Liver (tissue), 9 donors: ENCODE measurements around the gene HNRNPDL. TPM values are rescaled to one million over a fixed set of nuclear protein-coding genes. Genes with fewer than 3 reads are reported as not detected.

Source experiments
- DNase-seq: peaks from one replicate; pipeline ENCODE4 v3.0.0-alpha.2; 2017; ENCODE audit warnings: low spot score
- H3K27ac ChIP-seq, 2 donors: one replicate each; pipeline ENCODE4 v1.7.0; 2013; ENCODE audit warnings: inconsistent platforms in 2 of 2, low read length in 2 of 2, control low read depth in 1 of 2, low read depth in 1 of 2, mild to moderate bottlenecking in 1 of 2
- H3K27me3 ChIP-seq, 4 donors: one replicate each; pipeline versions ENCODE4 v1.6.1 to v1.7.0; 2013; ENCODE audit warnings: low read length in 3 of 4, inconsistent platforms in 1 of 4, mild to moderate bottlenecking in 1 of 4, moderate library complexity in 1 of 4; ENCODE audit not compliant: control insufficient read depth in 4 of 4, insufficient read depth in 4 of 4
- H3K36me3 ChIP-seq, 4 donors: one replicate each; pipeline versions ENCODE4 v1.6.1 to v1.7.0; 2013; ENCODE audit warnings: low read length in 3 of 4, mild to moderate bottlenecking in 3 of 4, low read depth in 1 of 4, moderate library complexity in 1 of 4; ENCODE audit not compliant: control insufficient read depth in 4 of 4, insufficient read depth in 3 of 4
- H3K4me1 ChIP-seq, 4 donors: one replicate each; pipeline versions ENCODE4 v1.6.1 to v1.7.0; 2013; ENCODE audit warnings: low read length in 3 of 4, mild to moderate bottlenecking in 3 of 4, moderate library complexity in 1 of 4; ENCODE audit not compliant: control insufficient read depth in 4 of 4, insufficient read depth in 4 of 4
- H3K4me3 ChIP-seq, 3 donors: one replicate each; pipeline versions ENCODE4 v1.6.1 to v1.7.0; 2013; ENCODE audit warnings: low read length in 3 of 3, control low read depth in 1 of 3, low read depth in 1 of 3, mild to moderate bottlenecking in 1 of 3
- H3K9ac ChIP-seq, 2 donors: one replicate each; pipeline ENCODE4 v1.7.0; 2013; ENCODE audit warnings: low read length in 2 of 2, mild to moderate bottlenecking in 2 of 2, moderate library complexity in 2 of 2, control low read depth in 1 of 2, low read depth in 1 of 2
- H3K9me3 ChIP-seq, 4 donors: one replicate each; pipeline versions ENCODE4 v1.6.1 to v1.7.0; 2013; ENCODE audit warnings: low read length in 3 of 4; ENCODE audit not compliant: control insufficient read depth in 4 of 4
- EGR1 ChIP-seq, 2 donors: IDR thresholded peaks; 2 replicates each; pipeline ENCODE4 v1.6.1; 2016 to 2018; ENCODE audit warnings: antibody characterized with exemption in 2 of 2, low read depth in 2 of 2
- FOXA1 ChIP-seq: IDR thresholded peaks from 2 replicates; pipeline ENCODE4 v1.6.1; 2016; ENCODE audit warnings: antibody characterized with exemption
- FOXA2 ChIP-seq: IDR thresholded peaks from 2 replicates; pipeline ENCODE4 v1.6.1; 2016; ENCODE audit warnings: antibody characterized with exemption
- GABPA ChIP-seq, 2 donors: IDR thresholded peaks in 1 of 2; conservative IDR thresholded peaks in 1 of 2; 2 replicates each; pipeline ENCODE4 v1.6.1; 2016; ENCODE audit warnings: antibody characterized with exemption in 2 of 2, mild to moderate bottlenecking in 1 of 2, moderate library complexity in 1 of 2
- HNF4G ChIP-seq: IDR thresholded peaks from 2 replicates; pipeline ENCODE4 v1.6.1; 2016; ENCODE audit warnings: antibody characterized with exemption
- JUND ChIP-seq, 2 donors: IDR thresholded peaks; 2 replicates each; pipeline ENCODE4 v1.6.1; 2016; ENCODE audit warnings: antibody characterized with exemption in 2 of 2
- NR2F2 ChIP-seq: IDR thresholded peaks from 2 replicates; pipeline ENCODE4 v1.6.1; 2016; ENCODE audit warnings: antibody characterized with exemption
- RAD21 ChIP-seq, 2 donors: IDR thresholded peaks; 2 replicates each; pipeline ENCODE4 v1.6.1; 2016; ENCODE audit warnings: antibody characterized with exemption in 2 of 2, mild to moderate bottlenecking in 2 of 2
- REST ChIP-seq: IDR thresholded peaks from 2 replicates; pipeline ENCODE4 v1.6.1; 2016; ENCODE audit warnings: antibody characterized with exemption, mild to moderate bottlenecking
- RXRA ChIP-seq, 2 donors: IDR thresholded peaks; 2 replicates each; pipeline ENCODE4 v1.6.1; 2017 to 2018; ENCODE audit warnings: antibody characterized with exemption in 2 of 2, mild to moderate bottlenecking in 1 of 2
- SP1 ChIP-seq: IDR thresholded peaks from 2 replicates; pipeline ENCODE4 v1.6.1; 2018; ENCODE audit warnings: antibody characterized with exemption, mild to moderate bottlenecking
- TAF1 ChIP-seq: conservative IDR thresholded peaks from 2 replicates; pipeline ENCODE4 v1.6.1; 2016; ENCODE audit warnings: antibody characterized with exemption, mild to moderate bottlenecking
- YY1 ChIP-seq: IDR thresholded peaks from 2 replicates; pipeline ENCODE4 v1.6.1; 2016; ENCODE audit warnings: antibody characterized with exemption, mild to moderate bottlenecking
- WGBS: extraction: QIAGEN DNeasy Blood & Tissue Kit; methylation state at CpG from one replicate; pipeline ENCODE4 v1.1.7; 2013; 5-methylcytosine and 5-hydroxymethylcytosine counted together
- polyA plus RNA-seq, 2 donors: library from polyadenylated mRNA; stranded (reverse) in 1 of 2; unstranded in 1 of 2; fragments of 200-250 nt in 1 of 2; fragments of >200 nt in 1 of 2; fragmentation: Nextera tagmentation in 1 of 2; extraction: Ambion mirVana in 1 of 2; gene quantifications; one replicate each; pipeline versions ENCODE4 v1.2.1 to v1.2.3, GENCODE V29; 2013 to 2015
- total RNA-seq, 2 donors: library from RNA; depleted of rRNA; stranded (reverse); fragments of >200 nt; gene quantifications; one replicate each; pipeline ENCODE4 v1.2.3, GENCODE V29; 2014
- TF ChIP-seq, protein P1 (sequence below): IDR thresholded peaks from 2 replicates; pipeline ENCODE4 v1.6.1; 2016; ENCODE audit warnings: antibody characterized with exemption
- TF ChIP-seq, protein P2 (sequence below): IDR thresholded peaks from 2 replicates; pipeline ENCODE4 v1.6.1; 2016; ENCODE audit warnings: antibody characterized with exemption
- donor health status: healthy.
- donor health status: healthy.
- donor health status: healthy.
- donor health status: healthy.
- donor health status: healthy.

Gene HNRNPDL
- total and polyA plus RNA-seq, 4 donors = 53.1 to 57.9 (median 57.6) TPM

GRCh38 chr4:82380344-82380743, 49.9 kb downstream of the HNRNPDL start:
- Histone ChIP-seq H3K4me1 (peaks cover 0 to 2% (median 0%) of the 10 kb centered on the region in 4 donors), H3K9me3 (no peaks in the 10 kb centered on the region), H3K27me3 (no peaks in the 10 kb centered on the region), H3K9ac (no peak overlapping the region), H3K4me3 (no peak overlapping the region), H3K36me3 (peaks cover 0 to 2% (median 0%) of the 10 kb centered on the region in 4 donors), H3K27ac (no peak overlapping the region)
- DNase-seq = no peak
- TF ChIP-seq RXRA (IDR thresholded peaks at IDR 0.05) (no peak), GABPA (IDR thresholded peaks at IDR 0.05 in 1 of 2, conservative IDR thresholded peaks at IDR 0.05 in 1 of 2) (no peak), YY1 (no peak), SP1 (no peak), EGR1 (IDR thresholded peaks at IDR 0.05; ENCODE audit: low read depth in 2 of 2) (no peak), NR2F2 (no peak), FOXA1 (no peak)
- WGBS = 96% methylated on average over 9 of the region's 9 CpGs

DNA sequence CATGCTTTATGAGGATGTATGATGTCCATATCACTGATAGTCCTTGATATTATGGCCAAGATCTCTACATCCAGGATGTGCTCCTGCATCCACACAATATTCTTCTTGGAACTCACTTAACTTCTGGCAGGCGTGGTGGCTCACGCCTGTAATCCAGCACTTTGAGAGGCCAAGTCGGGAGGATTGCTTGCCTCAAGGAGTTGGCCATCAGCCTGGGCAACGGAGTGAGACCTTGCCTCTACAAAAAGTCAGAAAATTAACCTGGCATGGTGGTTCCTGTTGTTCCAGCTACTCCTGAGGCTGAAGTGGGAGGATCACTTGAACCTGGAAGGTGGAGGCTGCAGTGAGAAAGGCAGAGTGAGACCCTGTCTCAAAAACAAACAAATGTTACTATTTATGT, 54.2 kb downstream of the HNRNPDL start:
- H3K9ac ChIP-seq = no peak overlapping the region
- H3K36me3 ChIP-seq = peaks cover 0 to 2% (median 0%) of the 10 kb centered on the region in 4 donors
- H3K27me3 ChIP-seq = no peaks in the 10 kb centered on the region
- no peak for DNase-seq
- H3K4me3 ChIP-seq = no peak overlapping the region
- 94% methylated on average over 4 of the region's 4 CpGs for WGBS
- H3K4me1 ChIP-seq = peaks cover 0 to 18% (median 12%) of the 10 kb centered on the region in 4 donors
- H3K9me3 ChIP-seq = no peaks in the 10 kb centered on the region
- TF ChIP-seq, protein P1, sequence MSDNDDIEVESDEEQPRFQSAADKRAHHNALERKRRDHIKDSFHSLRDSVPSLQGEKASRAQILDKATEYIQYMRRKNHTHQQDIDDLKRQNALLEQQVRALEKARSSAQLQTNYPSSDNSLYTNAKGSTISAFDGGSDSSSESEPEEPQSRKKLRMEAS = no peak
- TF ChIP-seq YY1 (no peak), NR2F2 (no peak), REST (no peak), SP1 (no peak), JUND (IDR thresholded peaks at IDR 0.05) (no peak), FOXA1 (no peak), FOXA2 (no peak), GABPA (IDR thresholded peaks at IDR 0.05 in 1 of 2, conservative IDR thresholded peaks at IDR 0.05 in 1 of 2) (no peak), HNF4G (no peak), RXRA (IDR thresholded peaks at IDR 0.05) (no peak), RAD21 (IDR thresholded peaks at IDR 0.05) (no peak), TAF1 (no peak)
- TF ChIP-seq, protein P2, sequence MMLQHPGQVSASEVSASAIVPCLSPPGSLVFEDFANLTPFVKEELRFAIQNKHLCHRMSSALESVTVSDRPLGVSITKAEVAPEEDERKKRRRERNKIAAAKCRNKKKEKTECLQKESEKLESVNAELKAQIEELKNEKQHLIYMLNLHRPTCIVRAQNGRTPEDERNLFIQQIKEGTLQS = no peak
- H3K27ac ChIP-seq = no peak overlapping the region
